Spleen (tissue), 11 donors: ENCODE results near the gene VSX2. TPM values are rescaled to one million over a fixed set of nuclear protein-coding genes. Genes with fewer than 3 reads are reported as not detected.

Experiments used
- DNase-seq: peaks from one replicate; pipeline ENCODE4 v3.0.0-alpha.2; 2020
- H3K27ac ChIP-seq, 8 donors: fragments of 200-600 bp; sonication (generic) in 7 of 8; 1 replicate in 4 of 8; 2 replicates in 4 of 8; pipeline versions ENCODE4 v1.5.0 to v1.8.0; 2016 to 2021; ENCODE audit warnings: inconsistent platforms in 4 of 8, mild to moderate bottlenecking in 4 of 8, moderate library complexity in 1 of 8
- H3K27me3 ChIP-seq, 7 donors: fragments of 200-600 bp; sonication (generic) in 6 of 7; replicated peaks in 1 of 7; 1 replicate in 4 of 7; 2 replicates in 3 of 7; pipeline versions ENCODE4 v1.5.0 to v1.8.0; 2016 to 2021; ENCODE audit warnings: inconsistent platforms in 3 of 7, mild to moderate bottlenecking in 1 of 7
- H3K36me3 ChIP-seq, 6 donors: fragments of 200-600 bp; sonication (generic) in 5 of 6; 1 replicate in 4 of 6; 2 replicates in 2 of 6; pipeline versions ENCODE4 v1.5.0 to v1.8.0; 2016 to 2021; ENCODE audit warnings: inconsistent platforms in 2 of 6
- H3K4me1 ChIP-seq, 6 donors: fragments of 200-600 bp; sonication (generic) in 5 of 6; 1 replicate in 3 of 6; 2 replicates in 3 of 6; pipeline versions ENCODE4 v1.5.0 to v1.8.0; 2016 to 2021; ENCODE audit warnings: inconsistent platforms in 3 of 6
- H3K4me3 ChIP-seq, 8 donors: fragments of 200-600 bp; sonication (generic) in 7 of 8; 1 replicate in 4 of 8; 2 replicates in 4 of 8; pipeline versions ENCODE4 v1.5.0 to v1.8.0; 2016 to 2021; ENCODE audit warnings: inconsistent platforms in 4 of 8, mild to moderate bottlenecking in 4 of 8, moderate library complexity in 2 of 8
- H3K9me3 ChIP-seq, 8 donors: fragments of 200-600 bp; sonication (generic) in 7 of 8; 1 replicate in 4 of 8; 2 replicates in 4 of 8; pipeline versions ENCODE4 v1.5.0 to v1.8.0; 2016 to 2021; ENCODE audit warnings: inconsistent platforms in 4 of 8
- CTCF ChIP-seq, 11 experiments: fragments of 200-600 bp in 7 of 11; fragments of 450-650 bp in 4 of 11; sonication (generic) in 4 of 11; IDR thresholded peaks in 8 of 11; conservative IDR thresholded peaks in 3 of 11; 1 replicate in 7 of 11; 2 replicates in 4 of 11; pipeline versions ENCODE4 v1.4.0 to v1.8.0; 2016 to 2021; ENCODE audit warnings: antibody characterized with exemption in 11 of 11, inconsistent platforms in 4 of 11, mild to moderate bottlenecking in 1 of 11
- POLR2A ChIP-seq, 3 donors: fragments of 450-650 bp; IDR thresholded peaks; one replicate each; pipeline ENCODE4 v1.5.1; 2017; ENCODE audit warnings: antibody characterized with exemption in 3 of 3, mild to moderate bottlenecking in 1 of 3
- POLR2AphosphoS5 ChIP-seq, 3 donors: sonication (generic); formaldehyde crosslinking; IDR thresholded peaks; one replicate each; pipeline ENCODE4 v1.5.1; 2017; ENCODE audit warnings: antibody characterized with exemption in 3 of 3
- WGBS, 5 donors: extraction: QIAGEN DNeasy Blood & Tissue Kit in 3 of 5; methylation state at CpG; one replicate each; pipeline versions ENCODE4 v1.1.5 to v1.1.7; 2013 to 2018; 5-methylcytosine and 5-hydroxymethylcytosine counted together
- intact Hi-C: fragments of 100-400 bp; cut with DNase I; formaldehyde crosslinking; loops from one replicate; pipeline ENCODE4 v1.15.0; 2023; ENCODE audit warnings: low total_unique reads
- polyA plus RNA-seq, 3 donors: library from polyadenylated mRNA; stranded (reverse); fragments of 200-250 nt; gene quantifications; one replicate each; pipeline ENCODE4 v1.2.1, GENCODE V29; 2013
- total RNA-seq, 7 donors: library from RNA; depleted of rRNA in 3 of 7; stranded (reverse); fragments of >200 nt in 3 of 7; fragmentation: NEBNext Ultra II Directional in 4 of 7; extraction: Animal tissue kit (Norgen Biotek cat#: 25700) in 4 of 7; gene quantifications; one replicate each; pipeline versions ENCODE4 v1.1.0 to v1.2.1, GENCODE V29; 2016 to 2021
- donor health status: healthy with polysubstance abuse.
- donor health status: DM: no; HTN: no; CAD: no; lungs with moderate emphysema.
- donor health status: DM: no; HTN: no; CAD: no.
- donor health status: Bipolar disorder and iron deficiency.
- donor health status: healthy.
- donor health status: DM: no; HTN: no; CAD: no.
- donor health status: DM: yes; HTN: yes; CAD: no.

The VSX2 gene
- total and polyA plus RNA-seq, 10 donors, result not detected

DNA sequence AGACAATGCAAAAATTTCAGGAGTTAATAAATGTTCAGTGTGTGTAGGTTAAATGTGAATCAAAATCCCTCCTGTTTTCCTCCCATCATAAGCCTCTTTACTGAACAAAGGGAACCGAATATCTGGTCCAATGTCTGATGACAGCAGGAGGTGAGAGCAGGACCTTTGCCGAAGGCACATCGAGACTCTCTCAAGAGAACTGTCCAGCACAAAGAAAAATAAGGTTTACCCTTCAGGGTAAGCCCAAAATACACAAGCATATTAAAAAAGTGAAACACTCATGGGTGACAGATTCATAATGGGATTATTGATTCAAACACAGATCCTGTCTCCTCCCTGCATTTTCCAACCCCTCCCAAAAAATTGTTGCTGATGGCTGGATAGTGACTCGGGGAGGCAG lies 4.2 kb upstream of the VSX2 start:
- H3K27me3 ChIP-seq, result peaks cover 6 to 82% (median 28%) of the 10 kb centered on the region in 7 donors
- H3K9me3 ChIP-seq, result peaks cover 0 to 17% (median 11%) of the 10 kb centered on the region in 8 donors
- TF ChIP-seq CTCF (IDR thresholded peaks at IDR 0.05 in 8 of 11, conservative IDR thresholded peaks at IDR 0.05 in 3 of 11) (no peak), POLR2AphosphoS5 (IDR thresholded peaks at IDR 0.05) (no peak), POLR2A (IDR thresholded peaks at IDR 0.05) (no peak)
- H3K4me3 ChIP-seq, result no peak overlapping the region
- no peaks in the 10 kb centered on the region for H3K36me3 ChIP-seq
- 65 to 88% (median 76%) methylated on average over 4 of the region's 4 CpGs for WGBS, 5 donors
- H3K27ac ChIP-seq, result no peak overlapping the region
- peaks cover 2 to 10% (median 7%) of the 10 kb centered on the region in 6 donors for H3K4me1 ChIP-seq
- no peak for DNase-seq
- intact Hi-C loops, result no loop called here

- Histone ChIP-seq H3K27ac (no peak overlapping the region), H3K4me3 (no peak overlapping the region)
Observed at GRCh38 chr14:74237441-74237840, 1.8 kb upstream of the VSX2 start.

DNA sequence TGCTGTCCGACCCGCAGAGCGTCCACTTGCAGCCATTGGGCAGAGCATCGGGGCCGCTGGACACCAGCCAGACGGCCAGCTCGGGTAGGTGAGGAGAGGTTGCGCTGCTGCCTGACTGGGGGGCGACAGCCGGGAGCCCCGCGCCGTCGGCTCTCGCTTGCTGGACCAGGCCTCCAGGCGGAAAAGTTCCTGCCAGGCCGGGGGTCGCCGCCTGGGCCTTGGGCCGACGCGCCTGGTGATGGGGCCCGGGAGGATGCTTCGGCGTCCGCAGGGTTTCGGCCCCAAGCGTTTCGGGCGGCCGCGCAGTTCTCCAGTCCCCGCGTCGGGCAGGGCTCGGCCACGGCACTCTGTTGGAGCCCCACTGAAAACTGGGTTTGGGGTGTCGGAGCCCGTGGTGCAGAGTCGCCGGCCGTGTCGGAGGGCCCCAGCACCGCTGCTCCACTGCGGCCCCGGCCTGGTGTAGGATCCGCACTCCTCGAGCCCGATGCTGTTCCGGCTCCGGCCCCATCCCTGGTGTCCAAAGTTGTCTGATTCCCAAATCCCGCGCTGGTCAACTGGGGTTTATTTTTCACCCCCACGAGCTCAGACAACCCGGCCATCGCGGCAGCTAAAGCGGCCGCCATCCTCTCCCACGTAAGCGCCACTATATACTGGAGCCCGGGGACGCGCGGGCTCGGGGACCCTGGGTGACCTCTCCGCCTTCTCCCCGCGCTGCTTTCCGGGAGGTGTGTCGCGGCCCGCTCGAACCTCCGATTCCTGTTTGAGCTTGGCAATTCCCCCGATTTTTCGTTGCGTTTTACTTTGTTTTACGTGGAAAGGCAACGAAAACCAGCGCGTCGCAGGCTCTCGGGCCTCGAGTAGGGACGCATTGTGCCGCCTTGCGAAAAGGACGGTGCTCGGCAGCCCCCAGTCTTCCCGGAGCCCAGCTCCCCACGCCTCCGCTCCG lies 872 bp downstream of the VSX2 start:
- no peak for DNase-seq

More at GRCh38 chr14:74237441-74237840, 1.8 kb upstream of the VSX2 start:
- 85 to 89% (median 86%) methylated on average over 4 of the region's 4 CpGs for WGBS, 5 donors
- H3K27me3 ChIP-seq, result peaks cover 19 to 86% (median 52%) of the 10 kb centered on the region in 7 donors
- no peak for TF ChIP-seq POLR2AphosphoS5 (IDR thresholded peaks at IDR 0.05)
- H3K36me3 ChIP-seq, result no peaks in the 10 kb centered on the region
- intact Hi-C loops, result no loop called here
- no peak for DNase-seq
- peaks cover 13 to 33% (median 28%) of the 10 kb centered on the region in 6 donors for H3K4me1 ChIP-seq
- peaks cover 0 to 3% (median under 1%) of the 10 kb centered on the region in 8 donors for H3K9me3 ChIP-seq

DNA sequence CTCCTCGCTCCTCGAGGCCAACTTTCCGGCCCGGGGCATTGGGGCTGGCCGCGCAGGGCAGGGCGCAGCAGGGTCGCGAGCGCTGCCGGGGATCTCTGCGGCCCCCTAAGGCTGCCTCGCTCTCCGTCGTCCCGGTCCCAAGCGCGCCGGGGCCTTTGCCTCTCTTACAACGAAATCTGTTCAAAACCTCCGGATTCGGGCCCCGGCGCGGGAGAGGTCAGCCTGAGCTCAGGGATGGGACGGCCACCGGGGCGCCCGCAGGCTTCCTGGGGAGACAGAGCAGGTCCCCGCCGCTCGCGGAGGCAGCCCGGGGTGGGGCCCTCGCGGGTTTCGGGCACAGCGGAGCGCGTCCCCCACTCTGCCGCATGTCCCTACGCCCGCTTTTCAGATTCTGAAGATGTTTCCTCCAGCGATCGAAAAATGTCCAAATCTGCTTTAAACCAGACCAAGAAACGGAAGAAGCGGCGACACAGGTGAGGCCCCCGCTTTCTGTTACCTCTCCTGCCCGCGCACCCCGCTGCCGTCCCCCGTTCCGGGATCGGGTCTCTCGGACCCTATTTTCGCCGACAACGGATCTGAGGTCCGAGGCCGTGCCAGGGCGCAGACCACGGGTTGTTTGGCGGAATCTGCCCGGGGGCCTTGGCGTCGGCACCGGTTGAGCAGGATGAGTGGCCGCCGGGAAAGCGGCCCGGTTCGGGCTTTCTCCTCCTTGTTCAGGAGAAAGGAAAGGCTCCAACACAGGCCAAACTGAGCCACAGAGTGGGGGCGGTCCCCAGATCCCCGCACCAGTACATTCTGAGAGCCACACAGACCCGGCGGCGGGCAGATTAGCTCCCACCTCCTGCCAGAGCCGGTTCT lies 1.8 kb downstream of the VSX2 start:
- H3K36me3 ChIP-seq, result no peaks in the 10 kb centered on the region
- H3K27me3 ChIP-seq, result peaks cover 19 to 98% (median 72%) of the 10 kb centered on the region in 7 donors
- no peak for DNase-seq
- H3K4me3 ChIP-seq, result peak overlapping the region; percentile 20 to 65 (median 28)
- TF ChIP-seq POLR2A (IDR thresholded peaks at IDR 0.05), result no peak
- peak in 2 of 3 donors; percentile 24 to 69 for TF ChIP-seq POLR2AphosphoS5 (IDR thresholded peaks at IDR 0.05)
- intact Hi-C loops, result no loop called here
- 2 to 4% (median 3%) methylated on average over 33 to 80 of the region's 80 CpGs for WGBS, 5 donors
- no peaks in the 10 kb centered on the region for H3K9me3 ChIP-seq
- no peak overlapping the region for H3K27ac ChIP-seq
- peaks cover 13 to 33% (median 28%) of the 10 kb centered on the region in 6 donors for H3K4me1 ChIP-seq

More for the DNA sequence above, 872 bp downstream of the VSX2 start:
- intact Hi-C loops, result no loop called here
- peaks cover 19 to 93% (median 68%) of the 10 kb centered on the region in 7 donors for H3K27me3 ChIP-seq
- TF ChIP-seq POLR2A (IDR thresholded peaks at IDR 0.05) (no peak), POLR2AphosphoS5 (IDR thresholded peaks at IDR 0.05) (peak in 2 of 3 donors; percentile 42 to 71)
- H3K27ac ChIP-seq, result no peak overlapping the region
- no peaks in the 10 kb centered on the region for H3K9me3 ChIP-seq
- 4 to 6% (median 5%) methylated on average over 32 to 94 of the region's 94 CpGs for WGBS, 5 donors
- peak overlapping the region; percentile 20 to 65 (median 28) for H3K4me3 ChIP-seq
- peaks cover 13 to 33% (median 28%) of the 10 kb centered on the region in 6 donors for H3K4me1 ChIP-seq
- H3K36me3 ChIP-seq, result no peaks in the 10 kb centered on the region

DNA sequence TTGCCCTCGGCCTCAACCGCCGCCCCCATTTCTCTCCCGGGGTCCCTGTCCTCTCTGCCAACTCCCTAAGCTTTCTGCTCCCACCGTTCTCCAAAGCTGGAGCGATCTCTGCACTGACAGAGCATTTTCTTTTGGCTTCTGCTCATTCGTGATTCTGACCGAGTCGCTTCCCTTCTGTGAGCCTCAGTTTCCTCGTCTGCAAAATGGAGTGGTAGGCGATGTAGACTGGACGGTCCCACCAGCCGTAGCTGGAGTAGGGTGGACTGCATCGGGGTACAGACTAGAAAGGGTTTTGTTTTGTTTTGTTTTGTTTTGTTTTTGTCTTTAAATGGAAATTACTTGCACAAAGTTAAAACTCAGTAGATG lies 2.4 kb downstream of the VSX2 start:
- H3K4me3 ChIP-seq, result peak overlapping the region in 4 of 8 donors; percentile 20 to 65 (median 34)
- 10 to 13% (median 12%) methylated on average over 14 of the region's 14 CpGs for WGBS, 5 donors
- intact Hi-C loops, result no loop called here

More for the DNA sequence above, 2.4 kb downstream of the VSX2 start:
- Histone ChIP-seq H3K27ac (no peak overlapping the region), H3K9me3 (no peaks in the 10 kb centered on the region), H3K27me3 (peaks cover 19 to 99% (median 72%) of the 10 kb centered on the region in 7 donors), H3K4me1 (peaks cover 13 to 33% (median 28%) of the 10 kb centered on the region in 6 donors), H3K36me3 (no peaks in the 10 kb centered on the region)
- no peak for DNase-seq
- TF ChIP-seq POLR2A (IDR thresholded peaks at IDR 0.05) (no peak), POLR2AphosphoS5 (IDR thresholded peaks at IDR 0.05) (no peak), CTCF (IDR thresholded peaks at IDR 0.05 in 8 of 11, conservative IDR thresholded peaks at IDR 0.05 in 3 of 11) (no peak)
